K562 (cell line): ENCODE measurements around the gene AIF1L. TPM values are rescaled to one million over a fixed set of nuclear protein-coding genes. Genes with fewer than 3 reads are reported as not detected.

Experiments used
- ATAC-seq: fragments of 200-7000 bp; cut with Tn5 transposase; 3 replicates; pipeline ENCODE4 v1.9.1; 2020; ENCODE audit warnings: moderate library complexity
- BruUV-seq: library from RNA; stranded (reverse); fragments of 400-500 nt; replicated peaks from 2 replicates; lab custom pipeline; 2021; lab: Mats Ljungman, UMichigan
- CTCF ChIA-PET: fragments of 300-600 bp; formaldehyde crosslinking; extraction: SDS; loops from one replicate; lab custom pipeline; 2021; ENCODE audit warnings: low intra/inter-chr PET ratio; lab: Yijun Ruan, JAX
- POLR2A ChIA-PET: fragments of 300-600, 350-650 bp; sonication (Branson Sonifier 250); formaldehyde crosslinking; extraction: SDS; loops from one replicate; lab custom pipeline; 2021; ENCODE audit warnings: antibody characterized with exemption, inconsistent platforms; lab: Yijun Ruan, JAX
- DNase-seq, 4 experiments: peaks; one replicate each; pipeline versions ENCODE4 v3.0.0 to v3.0.0-alpha.2; 2011 to 2018; ENCODE audit warnings: low spot score in 3 of 4, mixed read lengths in 3 of 4; ENCODE audit errors: extremely low read depth in 1 of 4
- FAIRE-seq: peaks from 2 replicates; lab custom pipeline; 2011; peaks lifted over from hg19 to GRCh38; lab: Jason Lieb, UNC
- H2AFZ ChIP-seq: 2 replicates; pipeline ENCODE4 v1.6.0; 2011; ENCODE audit warnings: low read depth, low read length, control low read depth, inconsistent platforms
- H3K27ac ChIP-seq: fragments of 200-600 bp; 3 replicates; pipeline ENCODE4 v1.8.0; 2011; ENCODE audit warnings: low read depth, mild to moderate bottlenecking, control low read depth, inconsistent platforms, low read length, moderate library complexity, mixed read lengths; ENCODE audit errors: extremely low read depth
- H3K27me3 ChIP-seq, 2 experiments: fragments of 300-600 bp in 1 of 2; 2 replicates in 1 of 2; 3 replicates in 1 of 2; pipeline versions ENCODE4 v1.6.0 to v1.8.0; 2011; ENCODE audit warnings: inconsistent platforms in 2 of 2, low read length in 2 of 2, mild to moderate bottlenecking in 1 of 2, mixed read lengths in 1 of 2, moderate library complexity in 1 of 2; ENCODE audit not compliant: control insufficient read depth in 2 of 2, insufficient read depth in 2 of 2
- H3K36me3 ChIP-seq: fragments of 300-600 bp; 3 replicates; pipeline ENCODE4 v1.8.0; 2011; ENCODE audit warnings: mild to moderate bottlenecking, low read length, inconsistent platforms; ENCODE audit not compliant: control insufficient read depth, insufficient read depth
- H3K4me1 ChIP-seq, 2 experiments: fragments of 200-600 bp in 1 of 2; replicated peaks in 1 of 2; 2 replicates in 1 of 2; 3 replicates in 1 of 2; pipeline versions ENCODE4 v1.5.1 to v1.8.0; 2011; ENCODE audit warnings: inconsistent platforms in 2 of 2, low read length in 2 of 2, mild to moderate bottlenecking in 1 of 2, mixed read lengths in 1 of 2, moderate library complexity in 1 of 2; ENCODE audit not compliant: control insufficient read depth in 2 of 2, insufficient read depth in 2 of 2
- H3K4me2 ChIP-seq: 2 replicates; pipeline ENCODE4 v1.6.1; 2011; ENCODE audit warnings: low read length, control low read depth, inconsistent platforms, mixed read lengths; ENCODE audit not compliant: insufficient read depth
- H3K4me3 ChIP-seq: fragments of 200-600 bp; sonication (generic), shearing (Covaris generic); 2 replicates; pipeline ENCODE4 v1.5.1; 2016; ENCODE audit warnings: control low read depth, inconsistent platforms
- H3K79me2 ChIP-seq: fragments of 200-600 bp; 3 replicates; pipeline ENCODE4 v1.8.0; 2011; ENCODE audit warnings: low read length, inconsistent platforms; ENCODE audit not compliant: control insufficient read depth, insufficient read depth
- H3K9ac ChIP-seq, 2 experiments: 2 replicates each; pipeline versions ENCODE4 v1.6.0 to v1.6.1; 2011; ENCODE audit warnings: low read depth in 2 of 2, low read length in 2 of 2, control low read depth in 1 of 2, inconsistent platforms in 1 of 2, mild to moderate bottlenecking in 1 of 2, mixed read lengths in 1 of 2; ENCODE audit not compliant: insufficient read depth in 1 of 2
- H3K9me1 ChIP-seq: one replicate; pipeline ENCODE4 v1.6.0; 2011; ENCODE audit warnings: inconsistent platforms, mild to moderate bottlenecking, low read length, moderate library complexity; ENCODE audit not compliant: control insufficient read depth, insufficient read depth
- H3K9me3 ChIP-seq: replicated peaks from 2 replicates; pipeline ENCODE4 v1.5.1; 2011; ENCODE audit warnings: low read depth, low read length, inconsistent platforms; ENCODE audit not compliant: control insufficient read depth, insufficient read depth
- H4K20me1 ChIP-seq: replicated peaks from 2 replicates; pipeline ENCODE4 v1.6.1; 2011; ENCODE audit warnings: low read length, inconsistent platforms, mixed read lengths; ENCODE audit not compliant: control insufficient read depth, insufficient read depth
- CTCF ChIP-seq, 3 experiments: IDR thresholded peaks in 2 of 3; conservative IDR thresholded peaks in 1 of 3; 2 replicates each; pipeline ENCODE4 v1.5.1; 2011 to 2012; ENCODE audit warnings: low read length in 3 of 3, mild to moderate bottlenecking in 3 of 3, control low read depth in 2 of 3, improper control_type of control experiment in 1 of 3, inconsistent platforms in 1 of 3, low read depth in 1 of 3, mixed read lengths in 1 of 3, moderate library complexity in 1 of 3; ENCODE audit not compliant: insufficient read depth in 2 of 3
- ELK1 ChIP-seq: sonication (generic); formaldehyde crosslinking; IDR thresholded peaks from 2 replicates; pipeline ENCODE4 v1.8.1; 2022; ENCODE audit warnings: missing genetic modification reagents
- GATA2 ChIP-seq: sonication (generic); formaldehyde crosslinking; IDR thresholded peaks from 2 replicates; pipeline ENCODE4 v1.4.0; 2020; ENCODE audit warnings: mild to moderate bottlenecking, missing genetic modification reagents
- HMG20A ChIP-seq: fragments of 450-650 bp; formaldehyde crosslinking; conservative IDR thresholded peaks from 2 replicates; pipeline ENCODE4 v1.4.0; 2020; ENCODE audit warnings: mild to moderate bottlenecking, mixed read lengths
- MXI1 ChIP-seq: IDR thresholded peaks from 2 replicates; pipeline ENCODE4 v1.6.1; 2011; ENCODE audit warnings: low read depth, mild to moderate bottlenecking, improper control_type of control experiment, low read length
- SMARCB1 ChIP-seq: IDR thresholded peaks from 2 replicates; pipeline ENCODE4 v1.6.1; 2011; ENCODE audit warnings: improper control_type of control experiment, low read depth; ENCODE audit not compliant: insufficient read length
- STAT6 ChIP-seq: sonication (generic); formaldehyde crosslinking; IDR thresholded peaks from 2 replicates; pipeline ENCODE4 v1.8.1; 2023; ENCODE audit warnings: mild to moderate bottlenecking, missing genetic modification reagents
- WGBS: fragments of 100-300 bp; shearing (Covaris generic); methylation state at CpG from one replicate; pipeline ENCODE4 v1.1.6; 2016; ENCODE audit warnings: low coverage, mixed read lengths; ENCODE audit not compliant: insufficient coverage; ENCODE audit errors: missing lambda C conversion rate; 5-methylcytosine and 5-hydroxymethylcytosine counted together
- in situ Hi-C: fragments of 300-500 bp; cut with MboI; formaldehyde crosslinking; loops from 4 replicates; pipeline ENCODE4 v1.15.0; 2018; ENCODE audit warnings: inconsistent platforms, mixed read lengths
- intact Hi-C: fragments of 100-400 bp; cut with micrococcal nuclease; formaldehyde crosslinking; loops from 2 replicates; pipeline ENCODE4 v1.14.2; 2022
- polyA plus RNA-seq, 8 experiments: library from polyadenylated mRNA; depleted of rRNA in 4 of 8; stranded (reverse) in 5 of 8; unstranded in 3 of 8; fragments of >200 nt; fragmentation: Nextera tagmentation in 2 of 8; fragmentation: Illumina TruSeq in 1 of 8; extraction: Ambion mirVana in 2 of 8; extraction: Trizol in 1 of 8; gene quantifications; 2 replicates each; pipeline versions ENCODE4 v1.2.1 to v1.2.3, GENCODE V29; 2011 to 2014; ENCODE audit warnings: inconsistent platforms in 1 of 8, missing spikeins in 1 of 8
- total RNA-seq, 7 experiments: library from RNA; depleted of rRNA in 6 of 7; stranded (reverse); fragments of >200 nt in 6 of 7; fragmentation: Illumina TruSeq in 2 of 7; extraction: Trizol in 2 of 7; gene quantifications; 2 replicates each; pipeline versions ENCODE4 v1.2.1 to v1.2.3, GENCODE V29; 2011 to 2021; ENCODE audit warnings: low replicate concordance in 1 of 7

Gene AIF1L
- total and polyA plus RNA-seq, 9 of the 15 experiments (the other 6 are each of a cell fraction or from before 2014, with no cell fraction given) = 0.34 to 9.1 (median 1.3) TPM

- Histone ChIP-seq H3K4me3 (no peak overlapping the region), H3K9me1 (peaks cover 4% of the 10 kb centered on the region), H3K27ac (no peak overlapping the region), H3K36me3 (no peaks in the 10 kb centered on the region), H2AFZ (no peak overlapping the region), H3K9me3 (no peaks in the 10 kb centered on the region), H3K79me2 (no peaks in the 10 kb centered on the region), H3K9ac (no peak overlapping the region), H3K27me3 (peaks cover 57 to 75% of the 10 kb centered on the region in 2 experiments), H3K4me1 (peaks cover 0 to 33% of the 10 kb centered on the region in 2 experiments; a peak in 3 of 5 replicates), H4K20me1 (peaks cover 38% of the 10 kb centered on the region), H3K4me2 (no peak overlapping the region)
- BruUV-seq = no TSS peak
- FAIRE-seq (no peak), DNase-seq (no peak), ATAC-seq (no peak)
- ChIA-PET CTCF (interaction anchor here (3.0 to 8.2 kb wide), 2 partner anchors 50 to 179 kb away, joined by 11 to 201 read pairs; no protein-coding TSS in a partner anchor), POLR2A (interaction anchor here (0.6 to 99.3 kb wide), 17 partner anchors 8 to 544 kb away, joined by 3 to 3336 read pairs (median 4); partner anchors contain the start of genes AIF1L and NUP214)
- intact Hi-C loops = no loop called here
- WGBS = 3% methylated on average over 8 of the region's 8 CpGs
- TF ChIP-seq GATA2 (CRISPR knock-in tag) = no peak
- no peak for TF ChIP-seq HMG20A (CRISPR knock-in tag)
- no peak for TF ChIP-seq STAT6 (CRISPR knock-in tag)
- TF ChIP-seq SMARCB1 = no peak
- TF ChIP-seq ELK1 (CRISPR knock-in tag) = no peak
- no peak for TF ChIP-seq MXI1
- no peak for TF ChIP-seq CTCF (IDR thresholded peaks at IDR 0.05 in 2 of 3, conservative IDR thresholded peaks at IDR 0.05 in 1 of 3; ENCODE audit: insufficient read depth in 2 of 3, low read depth in 1 of 3, low read length in 3 of 3)
- in situ Hi-C loops = no loop called here
These were observed 47.5 kb upstream of the AIF1L start for GRCh38 chr9:131048820-131049219.
